ENCODE measurements around the gene MFSD6L. TPM values are rescaled to one million over a fixed set of nuclear protein-coding genes. Genes with fewer than 3 reads are reported as not detected.

MFSD6L gene
- total and polyA plus RNA-seq, 4 donors = 0.11 to 0.36 (median 0.16) TPM; not detected in 1

- Histone ChIP-seq H3K36me3 (ENCODE audit: control insufficient read depth, insufficient read depth, low read length) (no peaks in the 10 kb centered on the region), H3K4me3 (ENCODE audit: low read depth, low read length) (no peak overlapping the region), H3K4me1 (ENCODE audit: control insufficient read depth, insufficient read depth, low read length) (peaks cover 9% of the 10 kb centered on the region), H3K27me3 (ENCODE audit: control insufficient read depth, insufficient read depth, low read length) (no peaks in the 10 kb centered on the region), H3K9me3 (ENCODE audit: control insufficient read depth, insufficient read depth, low read length) (no peaks in the 10 kb centered on the region), H3K27ac (ENCODE audit: low read depth, low read length) (no peak overlapping the region)
- no peak for DNase-seq (ENCODE audit: low read depth in 4 of 6, low spot score in 6 of 6)
- WGBS (ENCODE audit: insufficient coverage) = 100% methylated on average over 4 of the region's 4 CpGs
Measured at GRCh38 chr17:8781776-8782175, 17.4 kb downstream of the MFSD6L start.

DNA sequence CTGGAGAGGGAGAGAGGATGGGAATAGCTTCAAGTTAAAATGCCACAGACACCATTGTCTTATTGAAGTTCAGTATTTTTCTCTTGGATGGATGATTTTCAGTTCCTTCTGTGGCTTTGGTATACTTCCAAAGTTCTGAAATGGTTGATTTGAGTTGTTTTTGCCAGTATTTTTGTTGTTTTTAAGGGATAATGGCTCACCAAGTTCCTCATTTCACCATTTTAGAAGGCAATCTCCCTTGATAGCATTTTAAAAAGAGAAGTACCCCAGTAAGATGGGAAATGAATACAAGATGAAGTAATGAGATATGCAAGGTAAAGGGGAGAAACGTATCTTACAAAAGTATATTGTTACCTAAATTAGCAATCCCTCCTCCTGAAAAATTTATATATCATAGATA, 22.3 kb downstream of the MFSD6L start:
- Histone ChIP-seq H3K36me3 (ENCODE audit: control insufficient read depth, insufficient read depth, low read length) (no peaks in the 10 kb centered on the region), H3K27me3 (ENCODE audit: control insufficient read depth, insufficient read depth, low read length) (no peaks in the 10 kb centered on the region), H3K4me1 (ENCODE audit: control insufficient read depth, insufficient read depth, low read length) (no peaks in the 10 kb centered on the region), H3K4me3 (ENCODE audit: low read depth, low read length) (no peak overlapping the region), H3K9me3 (ENCODE audit: control insufficient read depth, insufficient read depth, low read length) (no peaks in the 10 kb centered on the region), H3K27ac (ENCODE audit: low read depth, low read length) (no peak overlapping the region)
- WGBS (ENCODE audit: insufficient coverage) = no CpG with 5 or more reads among the region's 1 CpG
- DNase-seq (ENCODE audit: low read depth in 4 of 6, low spot score in 6 of 6) = no peak

- Histone ChIP-seq H3K27me3 (ENCODE audit: control insufficient read depth, insufficient read depth, low read length) (no peaks in the 10 kb centered on the region), H3K4me1 (ENCODE audit: control insufficient read depth, insufficient read depth, low read length) (no peaks in the 10 kb centered on the region), H3K9me3 (ENCODE audit: control insufficient read depth, insufficient read depth, low read length) (no peaks in the 10 kb centered on the region), H3K36me3 (ENCODE audit: control insufficient read depth, insufficient read depth, low read length) (no peaks in the 10 kb centered on the region), H3K4me3 (ENCODE audit: low read depth, low read length) (no peak overlapping the region), H3K27ac (ENCODE audit: low read depth, low read length) (no peak overlapping the region)
- DNase-seq (ENCODE audit: low read depth in 4 of 6, low spot score in 6 of 6) = peak in 1 of 6 donors; percentile 16
Measured at GRCh38 chr17:8776248-8776647, 22.9 kb downstream of the MFSD6L start.

DNA sequence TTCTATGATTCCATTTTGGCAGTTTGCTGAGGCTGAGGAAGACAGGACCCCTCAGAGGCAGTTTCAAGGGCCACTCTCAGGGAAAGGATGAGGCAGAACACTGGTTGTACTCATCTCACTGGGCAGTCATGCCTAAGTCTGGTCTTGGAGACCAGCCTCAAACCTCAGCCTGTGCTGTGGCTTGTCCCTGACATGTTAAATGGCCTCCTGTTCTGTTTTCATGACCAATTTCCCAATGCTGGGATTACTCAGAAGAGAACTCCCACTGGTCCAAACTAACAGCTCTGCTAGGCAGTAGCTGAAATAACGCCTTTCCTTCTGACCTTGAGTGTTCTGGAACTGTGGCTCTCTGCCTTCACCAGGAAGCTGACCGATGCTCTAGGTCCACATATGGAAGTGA, 32.4 kb downstream of the MFSD6L start:
- Histone ChIP-seq H3K4me3 (ENCODE audit: low read depth, low read length) (no peak overlapping the region), H3K9me3 (ENCODE audit: control insufficient read depth, insufficient read depth, low read length) (no peaks in the 10 kb centered on the region), H3K36me3 (ENCODE audit: control insufficient read depth, insufficient read depth, low read length) (no peaks in the 10 kb centered on the region), H3K27ac (ENCODE audit: low read depth, low read length) (no peak overlapping the region), H3K4me1 (ENCODE audit: control insufficient read depth, insufficient read depth, low read length) (no peaks in the 10 kb centered on the region), H3K27me3 (ENCODE audit: control insufficient read depth, insufficient read depth, low read length) (no peaks in the 10 kb centered on the region)
- DNase-seq (ENCODE audit: low read depth in 4 of 6, low spot score in 6 of 6) = no peak
- 100% methylated on average over 1 of the region's 2 CpGs for WGBS (ENCODE audit: insufficient coverage)

GRCh38 chr17:8762012-8762411, 37.2 kb downstream of the MFSD6L start:
- DNase-seq (ENCODE audit: low read depth in 4 of 6, low spot score in 6 of 6) = no peak
- no peak overlapping the region for H3K4me3 ChIP-seq (ENCODE audit: low read depth, low read length)
- no CpG with 5 or more reads among the region's 8 CpGs for whole genome bisulfite sequencing (ENCODE audit: insufficient coverage)
- H3K4me1 ChIP-seq (ENCODE audit: control insufficient read depth, insufficient read depth, low read length) = no peaks in the 10 kb centered on the region
- no peak overlapping the region for H3K27ac ChIP-seq (ENCODE audit: low read depth, low read length)
- no peaks in the 10 kb centered on the region for H3K36me3 ChIP-seq (ENCODE audit: control insufficient read depth, insufficient read depth, low read length)
- H3K27me3 ChIP-seq (ENCODE audit: control insufficient read depth, insufficient read depth, low read length) = no peaks in the 10 kb centered on the region
- H3K9me3 ChIP-seq (ENCODE audit: control insufficient read depth, insufficient read depth, low read length) = no peaks in the 10 kb centered on the region

GRCh38 chr17:8758137-8758596, 41.0 kb downstream of the MFSD6L start, which contains the start of gene SPDYE4:
TSS of gene SPDYE4 (minus strand) at chr17:8758546. CDS start at chr17:8758382, 164 bp downstream.
- DNase-seq (ENCODE audit: low read depth in 4 of 6, low spot score in 6 of 6) = no peak
- Histone ChIP-seq H3K27me3 (ENCODE audit: control insufficient read depth, insufficient read depth, low read length) (peaks cover 3% of the 10 kb centered on the region), H3K36me3 (ENCODE audit: control insufficient read depth, insufficient read depth, low read length) (no peaks in the 10 kb centered on the region), H3K27ac (ENCODE audit: low read depth, low read length) (no peak within 1 kb of the TSS), H3K4me3 (ENCODE audit: low read depth, low read length) (no peak within 1 kb of the TSS), H3K9me3 (ENCODE audit: control insufficient read depth, insufficient read depth, low read length) (no peaks in the 10 kb centered on the region), H3K4me1 (ENCODE audit: control insufficient read depth, insufficient read depth, low read length) (no peaks in the 10 kb centered on the region)
- 96% methylated on average over 12 of the region's 15 CpGs for WGBS (ENCODE audit: insufficient coverage)

DNA sequence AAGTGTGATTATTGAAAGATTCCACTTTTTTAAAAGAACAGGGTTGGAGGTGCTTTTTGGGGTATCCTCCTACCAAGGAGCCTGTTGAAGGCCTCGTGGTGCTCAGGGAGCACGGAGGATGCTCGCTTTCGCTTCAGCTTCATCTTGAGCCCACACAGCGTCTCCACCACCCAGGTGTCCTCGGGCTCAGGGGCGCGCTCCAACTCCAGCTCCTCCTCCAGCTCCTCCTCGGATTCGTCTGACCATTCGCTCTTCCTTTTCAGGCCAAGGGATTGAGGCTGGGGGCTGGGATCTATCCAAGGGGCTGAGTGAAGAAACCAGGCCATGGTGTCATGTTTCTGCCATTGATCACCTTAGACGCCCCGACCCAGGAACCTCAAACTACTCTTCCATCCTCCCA, 42.0 kb downstream of the MFSD6L start:
- no peak overlapping the region for H3K27ac ChIP-seq (ENCODE audit: low read depth, low read length)
- H3K4me1 ChIP-seq (ENCODE audit: control insufficient read depth, insufficient read depth, low read length) = no peaks in the 10 kb centered on the region
- 77% methylated on average over 4 of the region's 13 CpGs for WGBS (ENCODE audit: insufficient coverage)
- H3K36me3 ChIP-seq (ENCODE audit: control insufficient read depth, insufficient read depth, low read length) = no peaks in the 10 kb centered on the region
- peaks cover 3% of the 10 kb centered on the region for H3K27me3 ChIP-seq (ENCODE audit: control insufficient read depth, insufficient read depth, low read length)
- no peak for DNase-seq (ENCODE audit: low read depth in 4 of 6, low spot score in 6 of 6)
- no peaks in the 10 kb centered on the region for H3K9me3 ChIP-seq (ENCODE audit: control insufficient read depth, insufficient read depth, low read length)
- H3K4me3 ChIP-seq (ENCODE audit: low read depth, low read length) = no peak overlapping the region

DNA sequence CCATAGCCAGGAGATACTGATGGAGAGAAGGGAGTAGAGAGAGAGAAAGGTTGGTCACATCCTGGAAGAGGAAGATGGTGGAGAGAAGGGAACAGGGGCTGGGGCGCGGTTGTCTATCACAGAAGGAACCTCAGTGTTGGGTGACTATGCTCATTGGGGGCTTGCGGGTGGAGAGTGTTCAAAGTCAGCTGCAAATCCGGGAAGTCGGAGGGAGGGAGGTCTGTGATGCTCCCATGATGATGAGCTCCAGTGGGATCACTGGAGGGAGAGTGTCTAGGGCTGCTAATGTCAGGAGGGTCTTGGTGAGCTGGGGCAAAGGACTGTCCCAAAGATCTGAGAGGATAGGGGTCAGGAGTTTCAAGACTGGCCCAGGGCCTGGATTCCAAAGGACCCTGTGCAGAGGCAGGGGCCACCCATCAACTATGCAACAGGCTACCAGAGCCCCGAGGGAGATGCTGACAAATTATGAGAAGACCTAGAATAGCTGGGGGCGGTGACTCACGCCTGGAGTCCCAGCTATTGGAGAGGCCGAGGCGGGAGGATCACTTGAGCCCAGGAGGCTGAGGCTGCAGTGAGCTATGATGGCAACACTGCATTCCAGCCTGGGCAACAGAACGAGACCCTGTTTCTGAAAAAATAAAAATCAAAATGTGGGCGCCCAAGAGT, 43.4 kb downstream of the MFSD6L start:
- Histone ChIP-seq H3K27me3 (ENCODE audit: control insufficient read depth, insufficient read depth, low read length) (peaks cover 3% of the 10 kb centered on the region), H3K4me1 (ENCODE audit: control insufficient read depth, insufficient read depth, low read length) (no peaks in the 10 kb centered on the region), H3K4me3 (ENCODE audit: low read depth, low read length) (no peak overlapping the region), H3K27ac (ENCODE audit: low read depth, low read length) (no peak overlapping the region), H3K36me3 (ENCODE audit: control insufficient read depth, insufficient read depth, low read length) (no peaks in the 10 kb centered on the region), H3K9me3 (ENCODE audit: control insufficient read depth, insufficient read depth, low read length) (no peaks in the 10 kb centered on the region)
- no peak for DNase-seq (ENCODE audit: low read depth in 4 of 6, low spot score in 6 of 6)
- 92% methylated on average over 12 of the region's 12 CpGs for WGBS (ENCODE audit: insufficient coverage)

- no peaks in the 10 kb centered on the region for H3K9me3 ChIP-seq (ENCODE audit: control insufficient read depth, insufficient read depth, low read length)
- peaks cover 3% of the 10 kb centered on the region for H3K27me3 ChIP-seq (ENCODE audit: control insufficient read depth, insufficient read depth, low read length)
- 54% methylated on average over 5 of the region's 8 CpGs for WGBS (ENCODE audit: insufficient coverage)
- H3K4me1 ChIP-seq (ENCODE audit: control insufficient read depth, insufficient read depth, low read length) = no peaks in the 10 kb centered on the region
- H3K27ac ChIP-seq (ENCODE audit: low read depth, low read length) = no peak overlapping the region
- H3K4me3 ChIP-seq (ENCODE audit: low read depth, low read length) = no peak overlapping the region
- no peaks in the 10 kb centered on the region for H3K36me3 ChIP-seq (ENCODE audit: control insufficient read depth, insufficient read depth, low read length)
- DNase-seq (ENCODE audit: low read depth in 4 of 6, low spot score in 6 of 6) = no peak
Measured at GRCh38 chr17:8754890-8755289, 44.3 kb downstream of the MFSD6L start.

GRCh38 chr17:8753976-8754440, 45.2 kb downstream of the MFSD6L start:
- no peak overlapping the region for H3K27ac ChIP-seq (ENCODE audit: low read depth, low read length)
- no peaks in the 10 kb centered on the region for H3K36me3 ChIP-seq (ENCODE audit: control insufficient read depth, insufficient read depth, low read length)
- DNase-seq (ENCODE audit: low read depth in 4 of 6, low spot score in 6 of 6) = no peak
- no CpG with 5 or more reads among the region's 1 CpG for WGBS (ENCODE audit: insufficient coverage)
- no peak overlapping the region for H3K4me3 ChIP-seq (ENCODE audit: low read depth, low read length)
- H3K9me3 ChIP-seq (ENCODE audit: control insufficient read depth, insufficient read depth, low read length) = no peaks in the 10 kb centered on the region
- H3K4me1 ChIP-seq (ENCODE audit: control insufficient read depth, insufficient read depth, low read length) = no peaks in the 10 kb centered on the region
- peaks cover 3% of the 10 kb centered on the region for H3K27me3 ChIP-seq (ENCODE audit: control insufficient read depth, insufficient read depth, low read length)

Measured in spinal cord (tissue), 10 donors.